Activated CD8-positive, alpha-beta memory T cell treated with anti-CD3 and anti-CD28 coated beads, Interleukin-2, amount 10 ng/mL, durations not matched to agents 7 days and 5 days (primary cell): ENCODE measurements around the gene PSMG1. TPM values are rescaled to one million over a fixed set of nuclear protein-coding genes. Genes with fewer than 3 reads are reported as not detected.
"Not testable (repeated sequence)": the region's sequence is repeated elsewhere in the genome, so short reads cannot be mapped to it uniquely, and the experiment has no call there.

Experiments used
- ATAC-seq: fragments of 150-1000 bp; cut with Tn5 transposase; one replicate; pipeline ENCODE4 v1.10.0; 2021; ENCODE audit warnings: moderate library complexity
- CTCF ChIA-PET: fragments of 350-600 bp; sonication (Branson Sonifier 250); formaldehyde crosslinking; loops from one replicate; lab custom pipeline; 2021; ENCODE audit warnings: antibody characterized with exemption; lab: Charles Lee
- DNase-seq: peaks from one replicate; pipeline ENCODE4 v3.0.0-alpha.2; 2020
- H3K27ac Mint-ChIP-seq: one replicate; pipeline ENCODE4 v1.8.0; 2021; ENCODE audit warnings: mild to moderate bottlenecking, mixed read lengths
- H3K27me3 Mint-ChIP-seq: one replicate; pipeline ENCODE4 v1.8.0; 2021; ENCODE audit warnings: mixed read lengths
- H3K36me3 Mint-ChIP-seq: one replicate; pipeline ENCODE4 v1.8.0; 2021; ENCODE audit warnings: mild to moderate bottlenecking, mixed read lengths
- H3K4me1 Mint-ChIP-seq: one replicate; pipeline ENCODE4 v1.8.0; 2021; ENCODE audit warnings: mixed read lengths
- H3K4me3 Mint-ChIP-seq: one replicate; pipeline ENCODE4 v1.8.0; 2021; ENCODE audit warnings: mild to moderate bottlenecking, moderate library complexity, mixed read lengths
- H3K9me3 Mint-ChIP-seq: one replicate; pipeline ENCODE4 v1.8.0; 2022; ENCODE audit warnings: low read depth, mixed read lengths
- total RNA-seq, 2 experiments: library from RNA; stranded (reverse); gene quantifications; one replicate each; pipeline ENCODE4 v1.2.3, GENCODE V29; 2021

The PSMG1 gene, protein sequence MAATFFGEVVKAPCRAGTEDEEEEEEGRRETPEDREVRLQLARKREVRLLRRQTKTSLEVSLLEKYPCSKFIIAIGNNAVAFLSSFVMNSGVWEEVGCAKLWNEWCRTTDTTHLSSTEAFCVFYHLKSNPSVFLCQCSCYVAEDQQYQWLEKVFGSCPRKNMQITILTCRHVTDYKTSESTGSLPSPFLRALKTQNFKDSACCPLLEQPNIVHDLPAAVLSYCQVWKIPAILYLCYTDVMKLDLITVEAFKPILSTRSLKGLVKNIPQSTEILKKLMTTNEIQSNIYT
- 10 to 100 TPM; 62.9 to 88.1 TPM for total RNA-seq

DNA sequence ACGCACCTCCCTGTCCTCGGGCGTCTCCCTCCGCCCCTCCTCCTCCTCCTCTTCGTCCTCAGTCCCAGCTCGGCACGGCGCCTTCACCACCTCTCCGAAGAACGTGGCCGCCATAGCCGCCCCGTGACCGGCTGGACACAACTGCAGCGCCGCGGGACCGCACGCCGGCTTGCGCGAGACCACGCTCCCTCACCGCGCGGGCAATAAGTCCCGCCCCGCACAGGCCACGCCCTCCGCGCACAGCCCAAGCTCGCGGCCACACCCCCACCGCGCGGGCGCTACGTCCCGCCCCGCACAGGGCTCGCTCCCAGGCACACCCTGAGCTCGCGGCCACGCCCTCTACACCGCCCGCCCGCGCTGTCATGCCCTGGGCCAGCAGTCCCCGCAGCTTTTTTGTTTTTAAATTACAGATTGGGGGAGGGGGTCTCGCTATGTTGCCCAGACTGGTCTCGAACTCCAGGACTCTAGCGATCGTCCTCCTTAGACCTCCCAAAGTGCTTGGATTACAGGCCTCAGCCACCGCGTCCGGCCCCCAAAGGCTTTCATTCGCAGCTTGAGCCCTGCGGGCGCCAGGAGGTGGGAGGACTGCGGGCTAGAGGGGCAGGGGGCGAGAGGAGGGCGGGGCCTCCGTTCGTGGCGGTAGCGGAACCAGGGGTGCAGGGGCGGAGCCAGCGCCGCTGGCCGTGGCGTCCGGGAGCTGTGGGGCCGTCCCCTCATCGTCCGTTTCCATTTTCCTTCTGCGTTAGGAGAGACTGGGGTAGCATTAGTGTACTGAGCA, at the start of gene PSMG1:
PSMG1 (minus strand) TSS at position 180 of the 778 bp plus-strand sequence; CDS start at position 114, 66 bp downstream.
- CTCF ChIA-PET, result interaction anchor here (0.5 to 1.8 kb wide), 10 partner anchors 14 to 678 kb away, joined by 3 to 8 read pairs (median 3); a partner anchor contains a TSS
- DNase-seq (peak; percentile 96), ATAC-seq (peak; percentile 92)
- Mint-ChIP-seq H3K9me3 (no peaks in the 10 kb centered on the region), H3K27me3 (no peaks in the 10 kb centered on the region), H3K4me1 (peaks cover 41% of the 10 kb centered on the region), H3K27ac (peak within 1 kb of the TSS; percentile 98), H3K4me3 (peak within 1 kb of the TSS; percentile 99), H3K36me3 (peaks cover 22% of the 10 kb centered on the region)

DNA sequence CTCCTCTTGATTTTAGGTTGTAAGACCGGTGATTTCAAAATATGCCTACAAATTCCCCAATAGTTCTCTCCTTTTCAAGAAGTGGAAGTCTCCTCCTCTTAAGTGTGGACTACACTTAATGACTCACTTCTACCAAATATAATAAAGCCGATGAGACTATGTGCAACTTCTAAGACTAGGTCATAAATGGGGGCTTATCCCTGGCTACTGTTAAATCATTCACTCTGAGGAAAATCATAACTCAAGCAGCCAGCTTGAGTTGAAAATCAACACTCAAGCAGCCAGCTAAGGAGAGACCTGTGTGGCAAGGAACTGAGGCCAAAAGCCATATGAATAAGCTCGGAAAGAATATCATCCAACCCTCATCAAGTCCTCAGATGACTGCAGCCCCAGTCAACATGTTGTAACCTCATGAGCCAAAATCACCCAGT, 49.6 kb upstream of the PSMG1 start:
- Mint-ChIP-seq H3K27ac (no peak overlapping the region), H3K4me1 (no peaks in the 10 kb centered on the region), H3K9me3 (no peaks in the 10 kb centered on the region), H3K4me3 (no peak overlapping the region), H3K27me3 (no peaks in the 10 kb centered on the region), H3K36me3 (peaks cover 44% of the 10 kb centered on the region)
- ATAC-seq (no peak), DNase-seq (no peak)
- CTCF ChIA-PET, result interaction anchor here (1.3 kb wide), 1 partner anchor 14 kb away, joined by 3 read pairs; no protein-coding TSS in a partner anchor

DNA sequence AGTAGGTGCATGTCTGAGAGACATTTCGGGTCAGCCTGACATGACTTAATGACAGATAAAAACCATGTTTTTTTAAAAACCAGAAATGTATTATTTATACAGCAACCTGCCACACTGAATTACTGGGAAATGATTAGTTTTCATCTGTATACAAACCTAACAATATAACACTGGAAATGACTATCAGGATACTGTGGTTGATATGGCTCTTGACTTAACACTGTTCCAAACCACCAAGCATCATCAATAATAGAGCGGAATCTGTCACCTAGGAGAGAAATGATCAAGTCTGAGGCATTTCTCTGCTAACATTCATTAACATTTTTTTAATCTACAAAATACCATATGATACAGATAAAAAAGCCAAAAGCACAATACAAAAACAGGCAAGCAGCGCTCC, 41.7 kb upstream of the PSMG1 start:
- ATAC-seq (no peak), DNase-seq (no peak)
- no peak overlapping the region for H3K27ac Mint-ChIP-seq
- no peaks in the 10 kb centered on the region for H3K9me3 Mint-ChIP-seq
- CTCF ChIA-PET, result no interaction called here
- peaks cover 8% of the 10 kb centered on the region for H3K4me1 Mint-ChIP-seq
- no peak overlapping the region for H3K4me3 Mint-ChIP-seq
- peaks cover 54% of the 10 kb centered on the region for H3K36me3 Mint-ChIP-seq
- no peaks in the 10 kb centered on the region for H3K27me3 Mint-ChIP-seq

DNA sequence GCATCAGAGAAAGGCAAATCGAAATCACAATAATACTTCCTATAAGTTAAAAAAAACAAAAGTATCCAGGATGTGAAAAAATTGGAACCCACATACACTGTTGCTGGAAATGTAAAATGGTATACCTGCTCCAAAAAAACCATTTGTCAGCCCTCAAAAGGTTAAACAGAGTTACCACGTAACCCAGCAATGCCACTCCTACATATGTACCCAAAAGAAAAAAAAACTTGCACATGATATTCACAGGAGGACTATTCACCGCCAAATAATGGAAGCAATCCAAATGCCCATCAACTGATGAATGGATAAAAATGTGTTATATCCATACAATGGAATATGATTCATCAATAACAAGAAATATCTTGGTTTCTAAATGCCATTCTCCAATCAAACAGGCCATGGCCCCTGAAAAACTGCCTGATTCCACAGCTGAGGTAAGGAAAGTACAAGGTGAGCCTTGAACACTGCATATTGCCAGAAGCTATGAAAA, 38.8 kb upstream of the PSMG1 start:
- Mint-ChIP-seq H3K36me3 (peaks cover 60% of the 10 kb centered on the region), H3K27ac (no peak overlapping the region), H3K4me1 (peaks cover 12% of the 10 kb centered on the region), H3K27me3 (no peaks in the 10 kb centered on the region), H3K4me3 (no peak overlapping the region), H3K9me3 (no peaks in the 10 kb centered on the region)
- DNase-seq (no peak), ATAC-seq (no peak)
- CTCF ChIA-PET, result no interaction called here

DNA sequence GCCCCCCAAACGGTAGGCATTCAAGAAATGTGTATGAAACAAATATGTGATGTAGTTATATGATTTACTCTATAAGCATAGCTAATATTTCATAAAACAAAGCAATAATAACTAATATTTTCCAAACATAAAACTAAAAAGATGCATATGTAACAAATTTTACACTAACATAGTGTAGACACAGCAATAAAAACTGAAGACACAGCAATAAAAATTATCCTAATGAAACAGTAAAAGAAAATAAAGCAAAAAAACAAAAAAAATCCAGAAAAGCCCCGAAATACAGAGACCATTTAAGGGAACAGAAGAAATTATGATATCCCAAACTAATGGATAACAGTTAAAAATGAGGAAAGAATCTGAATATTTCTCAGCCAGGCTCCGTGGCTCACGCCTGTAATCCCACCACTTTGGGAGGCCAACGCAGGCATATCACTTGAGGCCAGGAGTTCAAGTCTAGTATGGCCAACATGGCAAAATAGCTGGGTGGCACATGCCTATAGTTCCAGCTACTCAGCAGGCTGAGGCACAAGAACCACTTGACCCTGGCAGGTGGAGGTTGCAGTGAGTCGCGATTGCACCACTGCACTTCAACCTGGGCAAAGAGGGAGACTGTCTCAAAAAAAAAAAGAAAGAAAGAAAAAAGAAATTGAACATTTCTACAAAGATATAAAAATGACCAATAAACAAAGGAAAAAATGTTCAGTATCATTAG, 38.2 kb upstream of the PSMG1 start:
- Mint-ChIP-seq H3K27me3 (no peaks in the 10 kb centered on the region), H3K36me3 (peaks cover 58% of the 10 kb centered on the region), H3K4me1 (peaks cover 12% of the 10 kb centered on the region), H3K4me3 (no peak overlapping the region), H3K27ac (no peak overlapping the region), H3K9me3 (no peaks in the 10 kb centered on the region)
- no peak for DNase-seq
- no peak for ATAC-seq
- CTCF ChIA-PET, result interaction anchor here (0.6 to 0.7 kb wide), 2 partner anchors 31 to 181 kb away, joined by 3 read pairs; no protein-coding TSS in a partner anchor

DNA sequence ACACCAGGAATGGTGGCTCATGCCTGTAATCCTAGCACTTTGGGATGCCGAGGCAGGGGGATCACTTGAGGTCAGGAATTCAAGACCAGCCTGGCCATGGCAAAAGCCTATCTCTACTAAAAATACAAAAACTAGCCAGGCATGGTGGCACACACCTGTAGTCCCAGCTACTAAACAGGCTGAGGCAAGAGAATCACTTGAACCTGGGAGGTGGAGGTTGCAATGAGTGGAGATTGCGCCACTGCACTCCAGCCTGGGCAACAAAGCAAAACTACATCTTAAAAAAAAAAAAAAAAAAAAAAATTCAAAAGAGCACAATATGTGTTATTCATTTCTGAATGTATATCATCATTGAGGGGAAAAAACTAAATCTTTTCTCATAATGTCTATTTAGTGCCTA, 37.6 kb upstream of the PSMG1 start:
- H3K27ac Mint-ChIP-seq, H3K4me3 Mint-ChIP-seq, H3K27me3 Mint-ChIP-seq, DNase-seq, ATAC-seq, H3K9me3 Mint-ChIP-seq: not testable (repeated sequence)
- peaks cover 12% of the 10 kb centered on the region for H3K4me1 Mint-ChIP-seq
- CTCF ChIA-PET, result interaction anchor here (0.7 kb wide), 1 partner anchor 182 kb away, joined by 3 read pairs; no protein-coding TSS in a partner anchor
- peaks cover 55% of the 10 kb centered on the region for H3K36me3 Mint-ChIP-seq

DNA sequence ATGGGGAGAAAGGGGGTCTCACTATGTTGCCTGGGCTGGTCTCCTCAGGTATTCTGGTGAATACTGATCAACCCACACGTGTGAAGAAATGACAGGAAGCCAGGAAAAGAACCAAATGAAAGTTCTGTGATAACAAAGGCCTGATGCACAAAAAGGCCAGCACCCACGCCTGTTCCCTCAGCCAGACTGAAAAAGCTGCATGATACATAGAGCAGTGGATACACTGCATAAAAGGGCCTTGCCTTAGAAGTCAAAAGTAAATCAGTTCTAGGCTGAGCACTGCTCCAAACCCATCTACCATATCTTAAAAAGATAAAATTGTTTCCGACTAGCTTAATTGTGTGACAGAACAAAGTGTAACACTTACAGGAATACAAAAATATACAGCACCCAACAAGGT, 36.9 kb upstream of the PSMG1 start:
- no peak overlapping the region for H3K27ac Mint-ChIP-seq
- no peak overlapping the region for H3K4me3 Mint-ChIP-seq
- no peaks in the 10 kb centered on the region for H3K27me3 Mint-ChIP-seq
- H3K9me3 Mint-ChIP-seq, result no peaks in the 10 kb centered on the region
- H3K4me1 Mint-ChIP-seq, result peaks cover 10% of the 10 kb centered on the region
- CTCF ChIA-PET, result no interaction called here
- no peak for ATAC-seq
- H3K36me3 Mint-ChIP-seq, result peaks cover 58% of the 10 kb centered on the region
- DNase-seq, result no peak

DNA sequence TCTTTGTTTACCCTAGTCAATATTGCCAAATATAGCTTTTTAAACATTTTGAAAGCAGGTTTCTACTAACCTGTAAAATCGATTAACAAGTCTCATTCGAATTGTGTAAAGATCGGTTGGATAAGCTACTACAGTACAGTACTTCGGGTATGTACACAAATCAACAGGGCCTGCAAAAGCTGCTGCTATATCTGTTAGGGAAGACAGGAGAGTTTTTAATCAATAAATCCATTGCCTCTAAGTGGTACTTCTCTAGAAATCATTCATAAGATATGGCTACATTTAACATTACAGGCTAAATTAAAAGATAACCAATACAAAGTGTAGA, 34.8 kb upstream of the PSMG1 start:
- Mint-ChIP-seq H3K36me3 (peaks cover 47% of the 10 kb centered on the region), H3K27ac (no peak overlapping the region), H3K9me3 (no peaks in the 10 kb centered on the region), H3K4me1 (peaks cover 4% of the 10 kb centered on the region), H3K4me3 (no peak overlapping the region), H3K27me3 (no peaks in the 10 kb centered on the region)
- CTCF ChIA-PET, result no interaction called here
- DNase-seq (no peak), ATAC-seq (no peak)

DNA sequence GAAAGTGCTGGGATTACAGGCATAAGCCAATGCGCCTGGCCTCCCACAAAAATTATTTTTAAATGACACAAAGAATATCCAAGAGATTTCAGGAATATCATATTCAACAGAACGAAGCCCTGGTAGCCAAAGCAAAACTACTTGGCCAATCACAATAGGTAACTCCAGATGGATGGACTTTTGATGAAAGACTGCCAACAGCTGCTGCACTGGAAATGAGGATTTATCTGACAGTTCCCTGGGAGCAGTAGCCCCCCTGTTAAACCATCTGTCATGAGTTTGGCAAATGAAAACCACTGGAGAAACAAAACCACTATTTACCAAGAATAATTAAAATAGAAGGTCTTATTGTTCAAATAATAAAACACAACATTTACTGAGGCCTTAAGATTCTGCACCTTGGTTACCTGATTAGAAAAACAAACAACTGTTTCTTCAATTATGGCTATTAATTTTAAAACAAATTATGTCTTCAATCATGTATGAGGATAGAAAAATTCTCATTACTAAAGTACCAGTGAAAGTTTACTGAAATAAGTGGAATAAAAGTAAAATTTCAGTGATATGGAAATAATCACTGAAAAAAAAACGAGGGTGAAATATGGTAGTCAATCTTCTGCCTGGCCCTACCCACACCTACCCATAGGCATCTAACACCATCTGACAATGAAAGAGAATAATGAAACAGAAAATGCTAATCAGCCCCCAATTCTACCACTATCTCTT, 34.3 kb upstream of the PSMG1 start:
- CTCF ChIA-PET, result no interaction called here

DNA sequence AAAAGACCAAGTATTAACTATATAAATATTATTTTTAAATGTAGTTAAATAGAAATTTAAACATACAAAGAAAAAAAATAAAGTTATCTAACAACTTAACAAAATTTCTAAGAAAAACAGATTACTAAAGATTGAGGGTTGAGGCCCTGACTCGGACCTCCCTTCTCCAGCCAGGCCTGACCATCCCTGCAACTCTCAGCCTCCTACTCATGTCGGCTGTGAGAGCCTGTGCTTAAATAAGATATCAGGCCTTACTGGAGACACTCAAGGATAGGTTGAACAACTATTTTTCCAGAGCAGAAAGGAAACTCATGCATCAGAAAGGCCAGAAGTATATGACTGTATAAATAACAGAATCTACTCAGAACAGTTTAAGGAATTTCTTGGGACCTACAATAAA, 33.0 kb upstream of the PSMG1 start:
- peaks cover 4% of the 10 kb centered on the region for H3K4me1 Mint-ChIP-seq
- no peaks in the 10 kb centered on the region for H3K9me3 Mint-ChIP-seq
- CTCF ChIA-PET, result no interaction called here
- DNase-seq (no peak), ATAC-seq (no peak)
- H3K27me3 Mint-ChIP-seq, result no peaks in the 10 kb centered on the region
- no peak overlapping the region for H3K4me3 Mint-ChIP-seq
- peaks cover 43% of the 10 kb centered on the region for H3K36me3 Mint-ChIP-seq
- H3K27ac Mint-ChIP-seq, result no peak overlapping the region

More for the DNA sequence above, 34.3 kb upstream of the PSMG1 start:
- no peaks in the 10 kb centered on the region for H3K27me3 Mint-ChIP-seq
- H3K4me1 Mint-ChIP-seq, result peaks cover 4% of the 10 kb centered on the region
- H3K27ac Mint-ChIP-seq, result no peak overlapping the region
- no peaks in the 10 kb centered on the region for H3K9me3 Mint-ChIP-seq
- peaks cover 46% of the 10 kb centered on the region for H3K36me3 Mint-ChIP-seq
- no peak for DNase-seq
- H3K4me3 Mint-ChIP-seq, result no peak overlapping the region
- ATAC-seq, result no peak

DNA sequence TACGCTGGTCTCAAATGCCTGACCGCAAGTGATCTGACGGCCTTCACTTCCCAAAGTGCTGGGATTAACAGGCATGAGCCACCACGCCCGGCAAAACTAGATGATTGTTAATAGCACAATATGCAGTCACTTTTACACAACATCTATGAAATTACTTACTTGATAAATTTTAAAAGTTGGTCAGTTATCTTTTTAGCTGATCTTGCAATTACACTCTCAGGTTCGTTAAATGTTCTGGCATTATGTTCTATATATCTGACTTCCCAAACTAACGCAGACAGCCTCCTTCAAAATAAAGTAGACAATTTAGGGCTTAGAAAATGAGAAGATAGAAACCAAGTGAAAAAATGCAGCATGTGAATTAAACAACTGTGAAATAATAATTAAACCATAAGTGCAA, 31.8 kb upstream of the PSMG1 start:
- H3K4me3 Mint-ChIP-seq, result no peak overlapping the region
- peaks cover 46% of the 10 kb centered on the region for H3K36me3 Mint-ChIP-seq
- H3K27ac Mint-ChIP-seq, result no peak overlapping the region
- H3K27me3 Mint-ChIP-seq, result no peaks in the 10 kb centered on the region
- ATAC-seq (no peak), DNase-seq (no peak)
- H3K9me3 Mint-ChIP-seq, result no peaks in the 10 kb centered on the region
- CTCF ChIA-PET, result no interaction called here
- peaks cover 4% of the 10 kb centered on the region for H3K4me1 Mint-ChIP-seq

DNA sequence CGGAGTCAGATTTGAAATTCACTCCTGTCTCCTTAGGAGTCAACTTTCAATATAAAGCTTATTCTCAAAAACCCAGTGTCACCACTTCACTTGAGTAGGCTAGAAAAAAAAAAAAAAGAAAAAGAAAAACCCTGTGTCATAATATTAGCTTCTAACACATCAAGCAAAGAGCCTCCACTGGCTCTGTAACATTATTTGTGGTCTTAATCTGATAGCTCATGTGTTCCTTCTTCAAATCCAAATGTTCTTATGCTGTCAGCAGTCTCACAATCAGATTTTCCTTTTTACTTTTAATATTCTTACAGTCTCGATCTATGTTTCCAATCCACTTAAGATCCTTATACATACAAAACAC, 26.1 kb upstream of the PSMG1 start:
- Mint-ChIP-seq H3K9me3 (no peaks in the 10 kb centered on the region), H3K4me3 (no peak overlapping the region), H3K27me3 (no peaks in the 10 kb centered on the region), H3K36me3 (peaks cover 41% of the 10 kb centered on the region), H3K27ac (no peak overlapping the region), H3K4me1 (peaks cover 4% of the 10 kb centered on the region)
- ATAC-seq (no peak), DNase-seq (no peak)
- CTCF ChIA-PET, result interaction anchor here (0.7 to 1.2 kb wide), 2 partner anchors 10 to 31 kb away, joined by 3 read pairs; no protein-coding TSS in a partner anchor
